Fibroblast of mammary gland (primary cell): ENCODE results near the gene AKAP8.
"Not testable (repeated sequence)": the region's sequence is repeated elsewhere in the genome, so short reads cannot be mapped to it uniquely, and the experiment has no call there.

Source experiments
- DNase-seq: peaks from one replicate; pipeline ENCODE4 v3.0.0-alpha.2; 2010; ENCODE audit warnings: low read depth
- H3K4me3 ChIP-seq: 2 replicates; pipeline ENCODE4 v1.5.1; 2011; ENCODE audit warnings: low read depth, mild to moderate bottlenecking, low read length, moderate library complexity; ENCODE audit not compliant: control insufficient read depth
- CTCF ChIP-seq: conservative IDR thresholded peaks from 2 replicates; pipeline ENCODE4 v1.5.1; 2011; ENCODE audit warnings: low read depth, low read length, inconsistent platforms; ENCODE audit not compliant: control insufficient read depth, insufficient read depth

AKAP8 gene

GRCh38 chr19:15398501-15399233 lies 19.1 kb upstream of the AKAP8 start:
- DNase-seq = no peak
- TF ChIP-seq CTCF = no peak
- H3K4me3 ChIP-seq = no peak overlapping the region

GRCh38 chr19:15397782-15398181 lies 18.2 kb upstream of the AKAP8 start:
- TF ChIP-seq CTCF = no peak
- DNase-seq = no peak
- H3K4me3 ChIP-seq = no peak overlapping the region

DNA sequence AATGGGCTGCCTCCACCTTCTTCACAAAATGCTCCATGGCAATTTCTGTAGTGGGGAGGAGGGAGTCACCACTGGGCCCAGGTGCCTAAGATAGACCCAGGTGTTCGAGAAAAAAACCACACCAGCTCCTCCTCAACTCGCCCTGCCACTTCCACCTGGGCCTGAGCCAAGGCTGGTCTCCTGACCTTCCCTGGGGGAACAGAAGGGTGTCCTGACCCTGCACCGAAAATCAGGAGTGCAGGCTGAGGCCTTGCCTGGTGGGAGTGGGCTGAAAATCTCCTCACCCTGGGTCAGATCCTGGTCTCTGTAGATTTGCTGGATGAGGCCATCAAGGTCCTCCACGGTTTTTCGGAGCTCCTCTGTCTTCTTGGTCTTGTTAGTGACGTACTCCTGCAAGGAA lies 17.6 kb upstream of the AKAP8 start:
- no peak for DNase-seq
- no peak overlapping the region for H3K4me3 ChIP-seq
- TF ChIP-seq CTCF = no peak

DNA sequence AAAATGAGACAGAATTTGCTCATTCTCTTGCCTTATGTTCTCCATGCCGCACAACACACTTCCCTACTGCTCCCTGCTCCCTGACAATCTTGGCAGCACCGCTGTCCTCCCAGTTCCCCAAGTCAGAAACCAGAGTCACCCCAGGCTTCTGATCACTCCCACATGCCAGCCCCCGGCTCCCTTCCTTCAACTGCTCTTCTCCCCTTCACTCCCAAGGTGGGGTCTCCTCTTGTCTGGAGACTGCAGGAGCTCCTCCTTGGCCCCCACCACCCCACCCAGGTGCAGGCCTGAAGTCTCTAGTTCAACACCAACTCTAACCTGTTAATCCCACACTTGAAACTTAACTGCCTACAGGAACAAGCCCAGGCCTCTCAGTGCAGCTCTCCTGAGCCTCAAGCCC lies 16.8 kb upstream of the AKAP8 start:
- H3K4me3 ChIP-seq = no peak overlapping the region
- TF ChIP-seq CTCF = no peak

GRCh38 chr19:15395251-15395650 lies 15.7 kb upstream of the AKAP8 start:
- not testable (repeated sequence) for H3K4me3 ChIP-seq, DNase-seq

More for the DNA sequence above, 16.8 kb upstream of the AKAP8 start:
- no peak for DNase-seq

- H3K4me3 ChIP-seq = no peak overlapping the region
- DNase-seq = no peak
- TF ChIP-seq CTCF = no peak
These were observed 14.8 kb upstream of the AKAP8 start for GRCh38 chr19:15394426-15394825.

- no peak overlapping the region for H3K4me3 ChIP-seq
- DNase-seq = peak; percentile 56
- TF ChIP-seq CTCF = no peak
These were observed 14.4 kb upstream of the AKAP8 start for GRCh38 chr19:15393963-15394362.
